T-helper 2 cell (primary cell): Measurements from ENCODE around the gene PLEKHA4.
"Not testable (repeated sequence)": the region's sequence is repeated elsewhere in the genome, so short reads cannot be mapped to it uniquely, and the experiment has no call there.

Experiments
- DNase-seq, 5 experiments: peaks; one replicate each; pipeline versions ENCODE4 v3.0.0 to v3.0.0-alpha.2; 2012 to 2022
- total RNA-seq, 2 donors: gene quantifications; one replicate each; lab custom pipeline; 2026; lab: John Stamatoyannopoulos, UW

Gene PLEKHA4, protein sequence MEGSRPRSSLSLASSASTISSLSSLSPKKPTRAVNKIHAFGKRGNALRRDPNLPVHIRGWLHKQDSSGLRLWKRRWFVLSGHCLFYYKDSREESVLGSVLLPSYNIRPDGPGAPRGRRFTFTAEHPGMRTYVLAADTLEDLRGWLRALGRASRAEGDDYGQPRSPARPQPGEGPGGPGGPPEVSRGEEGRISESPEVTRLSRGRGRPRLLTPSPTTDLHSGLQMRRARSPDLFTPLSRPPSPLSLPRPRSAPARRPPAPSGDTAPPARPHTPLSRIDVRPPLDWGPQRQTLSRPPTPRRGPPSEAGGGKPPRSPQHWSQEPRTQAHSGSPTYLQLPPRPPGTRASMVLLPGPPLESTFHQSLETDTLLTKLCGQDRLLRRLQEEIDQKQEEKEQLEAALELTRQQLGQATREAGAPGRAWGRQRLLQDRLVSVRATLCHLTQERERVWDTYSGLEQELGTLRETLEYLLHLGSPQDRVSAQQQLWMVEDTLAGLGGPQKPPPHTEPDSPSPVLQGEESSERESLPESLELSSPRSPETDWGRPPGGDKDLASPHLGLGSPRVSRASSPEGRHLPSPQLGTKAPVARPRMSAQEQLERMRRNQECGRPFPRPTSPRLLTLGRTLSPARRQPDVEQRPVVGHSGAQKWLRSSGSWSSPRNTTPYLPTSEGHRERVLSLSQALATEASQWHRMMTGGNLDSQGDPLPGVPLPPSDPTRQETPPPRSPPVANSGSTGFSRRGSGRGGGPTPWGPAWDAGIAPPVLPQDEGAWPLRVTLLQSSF
- 1.2 to 2.1 reads per million in 2 donors for total RNA-seq

DNA sequence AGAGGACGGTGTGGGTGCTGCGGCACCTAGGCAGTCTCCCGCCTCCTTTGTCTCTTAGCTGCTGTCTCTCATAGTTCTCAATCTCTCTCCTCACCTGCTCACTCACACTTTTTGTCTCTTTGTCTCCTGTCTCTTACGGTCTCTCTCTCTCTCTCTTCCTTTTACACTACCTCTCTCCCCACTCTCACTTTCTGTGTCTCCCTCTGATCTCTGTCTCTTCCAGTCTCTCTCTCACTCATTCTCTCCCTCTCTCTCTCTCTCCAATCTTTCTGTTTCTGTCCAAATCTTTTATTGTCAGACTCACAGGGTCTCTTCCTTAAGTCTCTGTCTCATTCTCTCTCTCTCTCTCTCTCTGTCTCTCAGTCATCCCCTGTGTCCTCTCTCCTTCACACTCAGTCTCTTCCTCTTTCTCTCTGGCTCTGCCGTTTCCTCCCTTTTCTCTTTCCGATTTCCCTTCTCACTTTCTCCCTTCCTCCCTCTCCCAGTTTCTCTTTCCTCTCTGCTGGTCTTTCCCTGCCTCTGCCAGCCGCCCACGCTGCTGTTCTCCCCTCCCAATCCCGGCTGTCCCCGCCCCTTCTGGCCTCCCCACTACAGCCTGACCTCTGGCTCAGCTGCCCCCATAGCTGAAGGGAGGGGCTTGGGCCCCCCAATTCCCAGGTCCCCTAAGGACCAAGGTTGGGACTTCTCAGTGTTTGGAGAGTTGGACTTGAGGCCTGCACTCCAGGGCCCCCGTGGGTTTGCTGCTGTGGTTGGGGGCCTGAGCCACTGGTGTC, at the start of gene PLEKHA4:
TSS of gene PLEKHA4 (minus strand) at position 504 of the 773 bp plus-strand sequence. CDS start 997 bp downstream, outside the sequence.
- DNase-seq = no peak

DNA sequence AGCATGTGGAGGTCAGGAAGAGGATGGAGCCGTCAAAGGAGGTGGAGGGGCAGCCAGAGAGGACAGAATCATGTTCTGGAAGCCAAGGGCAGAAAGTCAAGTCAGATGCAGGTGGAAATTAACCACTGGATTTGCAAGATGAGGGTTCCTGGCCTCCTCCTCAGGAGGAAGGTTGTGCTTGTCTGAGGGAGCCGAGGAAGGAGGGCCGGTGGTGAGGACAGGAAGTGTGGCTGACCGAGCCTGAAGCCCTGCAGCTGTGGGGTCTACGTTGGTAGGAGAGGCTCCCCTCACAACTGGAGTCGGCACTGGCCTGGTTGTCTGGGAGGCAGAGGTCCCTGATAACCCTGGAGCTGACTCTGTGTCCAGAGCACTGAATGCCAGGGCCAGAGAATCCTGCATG, 49.7 kb upstream of the PLEKHA4 start:
- DNase-seq = no peak

DNA sequence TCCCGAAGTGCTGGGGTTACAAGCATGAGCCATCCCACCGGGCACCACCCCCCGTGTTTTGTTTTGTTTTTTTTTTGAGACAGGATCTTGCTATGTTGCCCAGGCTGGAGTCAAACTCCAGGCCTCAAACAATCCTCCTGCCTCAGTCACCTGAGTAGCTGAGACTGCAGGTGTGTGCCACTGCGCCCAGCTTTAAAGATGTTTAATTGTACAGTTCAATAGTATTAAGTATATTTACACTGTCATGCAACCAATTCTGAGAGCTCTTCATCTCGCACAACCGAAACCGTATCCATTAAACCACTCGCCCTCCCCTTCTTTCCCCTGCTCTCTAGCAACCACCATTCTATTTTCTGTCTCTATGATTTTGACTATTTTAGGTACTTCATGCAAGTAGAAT, 47.3 kb upstream of the PLEKHA4 start:
- DNase-seq = no peak

DNA sequence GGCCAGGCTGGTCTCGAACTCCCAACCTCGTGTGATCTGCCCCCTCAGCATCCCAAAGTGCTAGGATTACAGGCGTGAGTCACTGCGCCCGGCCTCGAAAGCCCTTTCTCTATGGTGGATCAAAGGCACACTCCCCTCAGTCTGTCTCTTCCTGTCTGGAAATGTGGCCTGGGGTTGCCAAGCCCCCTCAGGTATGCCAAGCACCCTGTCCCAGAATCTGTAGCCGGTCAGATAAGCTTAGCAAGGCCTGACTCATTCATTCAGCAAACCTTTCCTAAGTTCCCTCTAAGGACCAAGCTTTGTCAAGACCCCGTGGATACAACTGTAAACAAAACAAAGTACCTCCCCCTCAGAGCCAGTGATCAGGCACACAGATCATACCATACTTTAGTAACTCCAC, 45.8 kb upstream of the PLEKHA4 start:
- no peak for DNase-seq

DNA sequence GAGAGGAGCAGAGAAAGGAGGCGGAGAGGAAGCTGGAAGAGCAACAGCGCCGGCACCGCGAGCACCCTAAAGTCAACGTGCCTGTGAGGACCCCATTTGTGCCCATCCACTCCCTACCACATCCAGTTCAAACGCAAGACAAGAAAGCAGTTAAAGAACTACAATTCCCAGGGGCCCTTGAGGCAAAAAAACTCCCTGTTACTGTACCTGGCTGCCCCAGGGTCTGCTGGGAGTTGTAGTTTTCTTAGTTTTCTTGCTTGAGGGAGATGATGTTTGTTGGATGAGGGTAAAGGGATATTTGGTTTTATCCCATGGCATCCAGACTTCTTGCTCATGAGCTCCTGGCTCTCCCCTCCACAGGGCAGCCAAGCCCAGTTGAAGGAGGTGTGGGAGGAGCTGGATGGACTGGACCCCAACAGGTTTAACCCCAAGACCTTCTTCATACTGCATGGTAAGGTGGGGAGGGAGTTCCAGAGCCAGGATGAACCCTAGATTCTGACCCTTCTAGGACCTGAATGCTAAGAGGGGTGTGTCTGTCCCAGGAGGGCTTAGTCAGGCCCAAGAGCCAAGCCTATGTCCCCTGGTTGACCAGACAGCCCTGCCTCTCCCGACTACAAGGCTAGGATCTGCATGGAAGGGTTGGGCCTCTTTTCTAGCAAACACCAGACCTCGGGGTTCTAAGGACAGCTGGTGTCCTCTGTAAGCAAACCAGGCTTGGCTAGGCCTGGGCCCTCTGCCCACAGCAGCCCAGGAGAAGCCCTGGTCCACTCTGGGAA, 44.9 kb upstream of the PLEKHA4 start:
- DNase-seq = peak in 1 of 5 experiments; percentile 41

DNA sequence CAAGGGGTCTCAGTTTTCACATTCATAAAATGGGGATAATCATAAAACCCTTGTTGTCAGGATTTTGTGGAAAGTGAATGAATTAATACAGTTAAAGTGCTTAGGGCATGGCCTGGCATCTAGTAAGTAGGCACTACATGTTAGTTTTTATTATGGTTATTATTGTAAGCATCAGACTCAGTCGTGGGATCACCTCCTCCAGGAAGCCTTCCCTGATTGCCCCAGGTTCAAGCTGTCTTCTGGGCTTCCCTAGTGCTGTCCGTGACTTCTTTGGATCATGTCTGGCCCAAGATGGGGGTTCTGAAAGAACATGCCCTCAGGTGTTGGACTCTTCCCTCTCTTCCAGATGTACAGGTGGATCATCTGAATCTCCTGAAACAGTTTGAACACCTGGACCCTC, 42.4 kb upstream of the PLEKHA4 start:
- no peak for DNase-seq

DNA sequence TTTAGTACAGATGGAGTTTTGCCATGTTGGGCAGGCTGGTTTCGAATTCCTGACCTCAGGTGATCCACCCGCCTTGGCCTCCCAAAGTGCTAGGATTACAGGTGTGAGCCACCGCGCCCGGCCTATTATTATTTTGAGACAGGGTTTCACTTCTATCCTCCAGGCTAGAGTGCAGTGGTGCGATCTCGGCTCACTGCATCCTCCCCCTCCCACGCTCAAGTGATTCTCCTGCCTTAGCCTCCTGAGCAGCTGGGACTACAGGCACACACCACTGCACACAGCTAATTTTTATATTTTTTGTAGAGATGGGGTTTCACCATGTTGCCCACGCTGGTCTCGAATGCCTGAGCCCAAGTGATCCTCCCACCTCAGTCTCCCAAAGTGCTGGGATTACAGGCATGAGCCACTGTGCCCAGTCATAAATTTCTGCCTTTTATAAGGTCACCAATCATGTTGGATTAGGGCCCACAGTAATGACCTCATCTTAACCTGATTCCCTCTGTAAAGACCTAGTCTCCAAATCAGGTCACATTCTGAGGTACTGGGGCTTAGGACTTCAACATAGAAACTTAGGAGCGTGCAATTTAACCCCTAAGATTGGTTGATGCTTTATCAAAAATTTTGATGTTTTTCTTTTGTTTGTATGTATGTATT, 41.1 kb upstream of the PLEKHA4 start:
- not testable (repeated sequence) for DNase-seq

DNA sequence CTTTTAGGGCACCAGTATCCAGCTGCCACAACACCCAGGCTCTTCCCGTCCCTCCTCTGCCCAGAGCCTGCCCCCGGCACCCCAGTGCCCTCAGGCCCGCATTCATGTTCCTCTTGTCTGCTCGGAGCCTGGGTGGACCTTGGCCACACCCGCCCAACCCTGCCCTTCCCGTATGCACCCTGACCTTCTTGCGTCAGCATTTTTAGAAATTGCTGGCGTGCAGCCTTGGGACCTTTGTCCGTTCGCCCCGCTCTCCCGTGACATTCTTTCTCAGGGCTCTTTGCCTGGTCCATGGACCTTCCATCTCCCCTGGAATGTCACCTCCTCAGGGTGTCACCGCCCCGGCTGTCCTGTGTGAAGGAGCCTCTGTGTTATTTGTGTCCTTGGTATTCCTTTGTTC, 39.3 kb upstream of the PLEKHA4 start:
- no peak for DNase-seq

DNA sequence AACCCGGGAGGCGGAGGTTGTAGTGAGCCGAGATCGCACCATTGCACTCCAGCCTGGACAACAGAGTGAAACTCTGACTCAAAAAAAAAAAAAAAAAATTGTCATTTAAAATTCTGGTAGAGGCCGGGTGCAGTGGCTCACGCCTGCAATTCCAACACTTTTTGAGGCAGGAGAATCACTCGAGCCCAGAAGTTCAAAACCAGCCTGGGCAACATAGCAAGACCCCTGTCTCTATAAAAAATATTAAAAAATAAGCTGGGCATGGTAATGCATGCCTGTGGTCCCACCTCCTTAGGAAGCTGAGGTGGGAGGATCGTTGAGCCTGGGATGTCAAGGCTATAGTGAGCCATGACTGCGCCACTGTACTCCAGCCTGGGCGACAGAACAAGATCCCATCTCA, 37.9 kb upstream of the PLEKHA4 start:
- DNase-seq = no peak

DNA sequence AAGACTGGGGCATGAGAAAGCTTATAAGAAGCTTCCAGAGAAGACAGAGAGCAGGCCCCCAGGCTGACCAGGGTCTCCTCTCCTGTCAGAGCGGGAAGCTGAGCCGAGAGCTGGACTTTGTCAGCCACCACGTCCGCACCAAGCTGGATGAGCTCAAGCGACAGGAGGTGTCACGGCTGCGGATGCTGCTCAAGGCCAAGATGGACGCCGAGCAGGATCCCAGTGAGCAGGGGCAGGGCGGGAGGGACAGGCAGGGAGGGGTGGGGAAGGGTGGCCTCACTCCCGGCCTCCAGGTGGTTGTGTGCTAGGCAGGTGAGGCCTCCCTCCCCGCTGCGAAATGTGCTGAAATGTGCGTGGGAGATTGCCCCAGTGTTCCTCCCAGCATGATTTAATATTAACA, 37.2 kb upstream of the PLEKHA4 start:
- DNase-seq = no peak

DNA sequence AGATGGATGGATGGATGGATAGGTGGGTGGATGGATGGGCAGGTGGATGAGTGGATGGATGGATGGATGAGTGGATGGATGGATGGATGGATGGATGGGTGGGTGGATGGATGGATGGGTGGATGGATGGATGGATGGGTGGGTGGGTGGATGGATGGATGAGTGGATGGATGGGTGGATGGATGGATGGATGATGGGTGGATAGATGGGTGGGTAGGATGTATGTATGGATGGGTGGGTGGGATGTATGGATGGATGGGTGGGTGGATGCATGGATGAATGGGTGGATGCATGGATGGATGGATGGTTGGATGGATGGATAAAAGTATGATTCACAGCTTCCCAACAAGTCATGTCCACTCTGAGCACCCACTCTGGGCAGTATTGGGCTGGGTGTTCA, 35.4 kb upstream of the PLEKHA4 start:
- DNase-seq = not testable (repeated sequence)

DNA sequence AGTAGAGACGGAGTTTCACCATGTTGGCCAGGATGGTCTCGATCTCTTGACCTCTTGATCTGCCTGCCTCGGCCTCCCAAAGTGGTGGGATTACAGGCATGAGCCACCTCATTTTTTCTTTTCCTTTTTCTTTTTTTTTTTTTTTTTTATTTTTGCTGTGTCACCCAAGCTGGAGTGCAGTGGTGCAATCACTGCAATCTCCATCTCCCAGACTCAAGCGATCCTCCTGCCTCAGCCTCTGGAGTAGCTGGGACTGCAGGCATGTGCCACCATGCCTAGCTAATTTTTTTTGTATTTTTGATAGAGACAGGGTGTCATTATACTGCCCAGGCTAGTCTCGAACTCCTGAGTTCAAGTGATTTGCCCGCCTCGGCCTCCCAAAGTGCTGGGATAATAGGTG, 33.9 kb upstream of the PLEKHA4 start:
- not testable (repeated sequence) for DNase-seq

DNA sequence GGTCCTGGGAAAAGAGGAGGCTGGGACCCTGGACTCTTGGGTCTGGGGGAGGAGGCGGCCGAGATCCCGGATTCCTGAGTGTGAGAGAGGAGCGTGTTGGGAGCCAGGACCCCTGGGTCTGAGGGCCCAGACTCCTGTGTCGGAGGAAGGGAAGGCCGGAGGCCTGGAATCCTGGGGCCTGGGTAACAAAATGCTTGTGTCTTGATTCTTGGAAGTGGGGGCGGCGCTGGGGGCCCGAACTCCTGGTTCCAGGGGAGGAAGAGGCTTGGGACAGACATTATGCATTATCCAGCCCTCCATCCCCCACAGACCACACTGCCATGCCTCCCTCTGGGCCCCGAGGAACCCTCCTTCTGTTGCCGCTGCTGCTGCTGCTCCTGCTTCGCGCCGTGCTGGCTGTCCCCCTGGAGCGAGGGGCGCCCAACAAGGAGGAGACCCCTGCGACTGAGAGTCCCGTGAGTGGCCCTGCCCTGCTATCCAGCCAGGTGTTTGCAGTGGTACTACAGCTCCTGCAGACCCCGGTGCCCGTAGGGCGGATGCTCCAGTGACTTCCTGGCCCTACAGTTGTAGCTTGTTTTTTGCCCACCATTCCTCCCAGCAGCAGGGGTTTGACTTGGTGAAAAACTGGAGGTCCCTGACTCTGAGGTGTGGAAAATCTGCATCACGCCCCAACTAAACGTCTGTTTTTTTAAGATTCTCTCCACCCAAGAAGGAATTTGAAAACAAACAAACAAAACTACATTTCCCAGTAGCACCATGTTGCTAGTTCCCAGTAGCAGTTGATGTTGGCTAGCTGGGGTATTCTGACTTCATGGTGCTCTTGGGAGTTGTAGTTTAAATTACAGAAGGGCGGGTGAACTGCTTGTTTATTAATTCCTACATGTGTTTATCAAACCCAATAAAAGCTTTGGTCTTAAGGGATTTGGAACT, 32.3 kb upstream of the PLEKHA4 start:
- peak in 1 of 5 experiments; percentile 73 for DNase-seq

DNA sequence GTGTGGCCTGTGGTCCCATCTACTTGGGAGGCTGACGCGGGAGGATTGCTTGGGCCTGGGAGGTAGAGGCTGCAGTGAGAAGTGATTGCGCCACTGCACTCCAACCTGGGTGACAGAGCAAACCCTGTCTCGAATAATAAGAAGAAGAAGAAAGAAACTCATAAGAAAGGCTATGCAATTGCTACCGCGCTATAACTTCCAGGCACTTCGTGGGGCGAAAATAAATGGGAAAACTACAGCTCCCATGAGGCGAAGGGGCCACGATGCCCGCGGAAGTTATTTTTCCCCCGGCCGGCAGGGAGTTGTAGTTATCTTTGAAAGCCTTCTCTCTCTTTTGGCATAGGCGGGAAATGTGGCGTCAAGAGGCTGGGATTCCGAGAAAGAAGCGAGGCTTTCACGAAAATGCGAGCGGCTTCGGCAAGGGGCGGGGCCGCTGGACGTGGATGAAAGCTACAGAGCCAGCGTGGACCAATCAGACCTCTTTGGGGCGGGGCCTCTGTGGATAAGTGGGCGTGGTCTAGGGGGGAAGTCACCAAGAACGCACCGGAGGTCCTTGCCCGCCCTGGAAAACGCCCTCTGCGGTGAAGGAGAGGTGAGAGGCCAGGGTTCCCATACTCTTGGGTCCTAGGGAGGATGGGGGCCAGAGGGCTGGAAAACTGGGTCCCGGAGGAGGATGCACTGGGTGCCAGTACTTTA, 31.5 kb upstream of the PLEKHA4 start, which contains the start of gene NUCB1:
TSS of gene NUCB1 (plus strand) at position 532 of the 696 bp plus-strand sequence. CDS start 485 bp downstream, outside the sequence.
- peak; percentile 96 to 99 (median 98) for DNase-seq

DNA sequence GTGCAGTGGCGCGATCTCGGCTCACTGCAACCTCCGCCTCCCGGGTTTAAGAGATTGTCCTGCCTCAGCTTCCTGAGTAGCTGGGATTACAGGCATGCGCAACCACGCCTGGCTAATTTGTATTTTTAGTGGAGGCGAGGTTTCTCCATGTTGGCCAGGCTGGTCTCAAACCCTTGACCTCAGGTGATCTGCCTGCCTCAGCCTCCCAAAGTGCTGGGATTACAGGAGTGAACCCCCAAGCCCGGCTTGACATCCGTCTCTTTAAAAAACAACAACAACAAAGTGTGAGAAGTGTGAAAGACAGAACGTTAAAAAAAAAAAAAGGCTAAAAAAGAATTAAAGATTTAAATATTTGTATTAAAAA, 31.0 kb upstream of the PLEKHA4 start:
- not testable (repeated sequence) for DNase-seq

DNA sequence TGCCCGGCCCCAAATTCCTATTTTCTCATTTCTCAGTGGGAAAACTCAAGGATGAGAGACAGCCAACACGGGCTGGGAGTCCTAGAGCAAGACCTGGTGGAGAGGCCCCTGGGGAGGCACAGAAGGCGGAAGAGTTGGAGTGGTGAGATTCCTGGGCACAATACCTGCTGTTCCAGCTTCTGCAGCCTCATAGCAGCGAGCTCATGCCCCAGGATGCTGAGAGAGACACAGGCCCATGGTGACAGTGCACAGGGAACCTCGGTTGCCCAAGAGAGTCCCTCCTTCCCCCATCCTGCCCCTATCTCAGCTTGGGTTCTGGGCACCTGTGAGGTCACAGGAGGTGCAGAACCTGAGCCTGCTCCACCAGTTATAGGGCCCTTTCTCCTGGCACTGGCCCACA, 28.8 kb upstream of the PLEKHA4 start:
- DNase-seq = no peak

DNA sequence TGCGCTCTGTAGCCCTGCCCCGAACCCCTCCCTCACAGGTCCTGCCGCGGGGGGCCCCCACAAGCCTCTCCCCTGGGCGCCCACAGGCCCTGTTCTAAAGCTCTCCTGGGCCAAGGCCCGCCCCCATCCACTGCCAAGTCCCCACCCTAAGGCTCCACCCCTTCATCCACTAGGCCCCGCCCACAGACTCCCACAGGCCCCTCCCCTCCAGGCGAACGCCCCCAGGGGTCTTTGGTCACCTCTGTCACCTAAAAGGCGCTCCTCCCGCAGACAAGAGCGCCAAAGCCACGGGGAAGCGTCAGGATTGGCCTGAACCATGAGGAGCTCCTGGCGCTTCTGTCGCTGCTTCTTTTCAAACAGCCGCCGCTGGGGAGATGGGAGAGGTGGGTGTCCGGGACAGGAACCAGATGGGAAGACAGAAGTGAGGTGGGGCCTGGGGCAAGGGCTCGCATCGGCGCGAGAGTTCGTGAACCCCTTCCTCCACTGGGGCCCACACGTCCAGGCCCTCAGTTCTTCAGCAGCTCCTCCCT, 27.8 kb upstream of the PLEKHA4 start:
- DNase-seq = peak in 1 of 5 experiments; percentile 57

DNA sequence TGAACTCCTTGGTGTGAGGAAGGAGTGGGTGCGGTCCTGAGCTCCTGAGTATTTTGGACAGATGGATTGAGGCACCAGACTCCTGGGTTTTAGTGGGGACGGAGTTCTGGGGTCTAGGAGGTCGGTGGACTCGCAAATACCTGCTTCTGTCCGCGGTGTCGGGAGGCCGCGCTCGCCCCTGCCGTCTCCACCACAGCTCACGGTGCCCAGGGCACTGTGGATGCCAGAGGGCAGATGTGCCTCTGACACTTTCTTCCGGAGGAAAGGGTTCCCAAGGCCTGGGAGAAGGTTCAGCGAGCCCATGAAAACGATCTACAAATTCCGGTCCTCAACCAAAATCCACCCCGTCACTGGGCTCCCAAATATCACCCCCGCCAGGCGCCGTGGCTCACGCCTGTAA, 26.8 kb upstream of the PLEKHA4 start:
- no peak for DNase-seq

DNA sequence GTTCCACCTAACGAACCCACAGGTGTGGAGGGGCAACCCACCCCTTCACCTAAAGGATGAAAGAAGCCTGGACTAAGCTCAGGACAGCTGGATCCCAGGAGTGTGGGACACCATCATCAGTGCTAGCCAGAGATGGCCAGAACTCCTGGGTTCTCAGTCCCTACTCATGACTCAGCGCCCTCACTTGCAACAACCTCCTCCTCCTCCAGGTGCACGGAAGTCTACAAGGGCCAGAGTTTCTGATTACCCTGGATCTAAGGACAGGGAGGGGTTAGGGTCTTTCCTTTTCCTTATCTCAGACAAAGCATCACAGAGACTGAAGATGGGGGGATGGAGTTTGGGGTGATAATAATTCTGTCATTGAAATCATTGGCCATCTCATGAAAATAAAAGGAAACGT, 22.1 kb upstream of the PLEKHA4 start:
- DNase-seq = no peak

DNA sequence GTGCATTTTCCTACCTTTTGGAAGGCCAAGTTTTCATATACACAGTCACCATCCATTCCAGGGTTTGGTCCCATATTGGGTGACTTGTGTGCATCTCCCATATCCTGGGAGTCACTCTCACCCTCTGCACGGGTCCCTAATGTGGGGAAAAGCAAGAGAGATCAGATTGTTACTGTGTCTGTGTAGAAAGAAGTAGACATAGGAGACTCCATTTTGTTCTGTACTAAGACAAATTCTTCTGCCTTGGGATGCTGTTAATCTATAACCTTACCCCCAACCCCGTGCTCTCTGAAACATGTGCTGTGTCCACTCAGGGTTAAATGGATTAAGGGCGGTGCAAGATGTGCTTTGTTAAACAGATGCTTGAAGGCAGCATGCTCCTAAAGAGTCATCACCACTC, 21.1 kb upstream of the PLEKHA4 start:
- not testable (repeated sequence) for DNase-seq
